ENCODE measurements around the gene ERAL1.

GRCh38 chr17:28864991-28865849 is 10.4 kb downstream of the ERAL1 start:
- TF ChIP-seq CTCF (conservative IDR thresholded peaks at IDR 0.05; ENCODE audit: low read depth, low read length), result no peak
- TF ChIP-seq MAZ (IDR thresholded peaks at IDR 0.05; ENCODE audit: borderline replicate concordance, low read depth, low read length), result no peak
- no peak for TF ChIP-seq POLR2A (IDR thresholded peaks at IDR 0.05; ENCODE audit: low read depth, low read length)
- TF ChIP-seq RCOR1 (IDR thresholded peaks at IDR 0.05; ENCODE audit: insufficient replicate concordance, low read length), result no peak
